GM18517 (cell line): Measurements from ENCODE around the gene ZCCHC3.

Source experiments
- ATAC-seq: cut with Tn5 transposase; IDR thresholded peaks from one replicate; pipeline ENCODE4 v1.9.1; 2021; ENCODE audit warnings: mild to moderate bottlenecking, moderate library complexity; ENCODE audit not compliant: unreplicated experiment

Gene ZCCHC3

GRCh38 chr20:278607-279571, 18.5 kb upstream of the ZCCHC3 start:
- no peak for ATAC-seq

DNA sequence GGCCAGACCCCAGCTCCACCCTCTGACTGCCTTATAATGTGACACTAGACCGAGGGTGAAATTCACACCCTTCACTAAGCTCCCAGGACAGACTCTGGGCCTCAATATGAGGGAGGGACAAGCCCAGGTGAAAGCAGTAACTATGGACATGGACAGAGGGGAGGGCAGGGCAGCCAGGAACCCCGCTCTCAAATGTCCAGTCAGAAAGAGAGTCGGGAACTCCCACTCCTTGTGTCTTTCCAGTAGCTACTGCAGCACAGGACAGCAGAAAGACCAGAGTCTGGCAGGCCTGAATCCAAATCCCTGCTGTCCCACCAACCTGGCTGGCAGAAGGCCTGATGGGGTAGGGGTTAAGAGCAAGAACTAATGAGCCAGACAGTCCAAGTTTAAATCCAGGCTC, 13.2 kb upstream of the ZCCHC3 start:
- no peak for ATAC-seq

DNA sequence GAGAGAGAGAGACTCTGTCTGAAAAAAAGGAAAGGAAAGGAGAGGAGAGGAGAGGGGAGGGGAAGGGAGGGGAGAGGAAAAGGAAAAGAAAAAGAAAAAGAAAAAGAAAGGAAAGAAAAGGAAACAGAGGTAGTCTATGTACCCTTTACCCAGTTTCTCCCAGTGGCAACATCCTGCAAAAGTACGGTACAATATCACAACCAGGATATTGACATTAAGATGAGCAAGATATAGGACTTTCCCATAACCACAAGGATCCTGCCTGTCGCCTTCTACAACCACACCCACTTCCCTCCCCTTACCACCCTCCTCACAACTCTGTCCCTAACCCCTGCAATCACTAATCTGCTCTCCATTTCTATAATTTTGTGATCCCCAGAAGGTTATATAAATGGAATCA, 10.9 kb upstream of the ZCCHC3 start:
- no peak for ATAC-seq

DNA sequence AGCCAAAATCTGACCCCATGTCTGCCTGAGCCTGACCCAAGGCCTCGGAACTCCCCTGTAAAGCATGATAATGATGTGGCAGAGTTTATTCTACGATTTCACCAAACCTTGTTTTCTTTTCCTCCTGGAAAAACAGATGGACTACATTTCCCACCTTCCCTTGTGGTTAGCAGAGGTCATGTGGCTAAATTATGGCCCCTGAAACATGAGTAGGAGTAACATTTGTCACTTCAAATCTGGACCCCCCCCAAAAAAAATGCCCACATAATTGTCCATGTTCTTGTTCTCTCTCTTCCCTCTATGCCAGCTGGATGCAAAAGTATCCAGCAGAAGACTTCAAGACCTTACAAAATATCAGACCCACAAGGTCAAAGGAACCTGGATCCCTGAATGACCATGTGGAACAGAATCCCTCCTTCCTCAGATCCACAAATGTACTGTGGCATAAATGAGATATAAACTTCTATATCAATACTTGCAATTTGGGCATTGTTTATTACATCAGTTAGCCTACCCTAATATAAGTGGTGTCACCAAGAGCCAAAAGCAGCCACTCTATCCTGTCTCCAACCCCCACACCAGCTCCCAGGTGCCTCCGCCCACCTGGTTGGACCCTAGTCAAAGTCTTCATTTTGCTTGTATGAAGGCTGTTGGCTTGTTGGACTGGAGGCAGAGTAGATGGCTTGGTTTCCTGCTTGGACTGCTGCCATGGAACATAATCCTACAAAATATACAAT, 8.2 kb upstream of the ZCCHC3 start:
- no peak for ATAC-seq

DNA sequence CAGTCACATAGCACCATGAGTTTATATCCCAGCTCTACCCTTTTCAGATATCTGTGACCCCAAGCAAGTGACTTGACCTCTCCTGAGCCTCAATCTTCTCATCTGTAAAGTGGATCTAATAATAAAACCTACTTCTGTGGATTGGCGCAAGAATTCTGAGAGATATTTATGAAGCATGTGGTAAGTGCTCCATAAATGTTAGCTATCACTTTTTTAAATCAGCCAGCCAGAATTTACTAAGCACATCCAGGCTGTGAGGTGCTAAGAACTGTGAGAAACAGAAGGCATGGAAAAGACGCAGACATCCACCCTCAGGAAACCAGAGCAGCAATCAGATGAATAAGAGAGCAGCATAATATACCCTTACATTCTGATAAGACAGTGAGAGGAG, 7.7 kb upstream of the ZCCHC3 start:
- no peak for ATAC-seq

DNA sequence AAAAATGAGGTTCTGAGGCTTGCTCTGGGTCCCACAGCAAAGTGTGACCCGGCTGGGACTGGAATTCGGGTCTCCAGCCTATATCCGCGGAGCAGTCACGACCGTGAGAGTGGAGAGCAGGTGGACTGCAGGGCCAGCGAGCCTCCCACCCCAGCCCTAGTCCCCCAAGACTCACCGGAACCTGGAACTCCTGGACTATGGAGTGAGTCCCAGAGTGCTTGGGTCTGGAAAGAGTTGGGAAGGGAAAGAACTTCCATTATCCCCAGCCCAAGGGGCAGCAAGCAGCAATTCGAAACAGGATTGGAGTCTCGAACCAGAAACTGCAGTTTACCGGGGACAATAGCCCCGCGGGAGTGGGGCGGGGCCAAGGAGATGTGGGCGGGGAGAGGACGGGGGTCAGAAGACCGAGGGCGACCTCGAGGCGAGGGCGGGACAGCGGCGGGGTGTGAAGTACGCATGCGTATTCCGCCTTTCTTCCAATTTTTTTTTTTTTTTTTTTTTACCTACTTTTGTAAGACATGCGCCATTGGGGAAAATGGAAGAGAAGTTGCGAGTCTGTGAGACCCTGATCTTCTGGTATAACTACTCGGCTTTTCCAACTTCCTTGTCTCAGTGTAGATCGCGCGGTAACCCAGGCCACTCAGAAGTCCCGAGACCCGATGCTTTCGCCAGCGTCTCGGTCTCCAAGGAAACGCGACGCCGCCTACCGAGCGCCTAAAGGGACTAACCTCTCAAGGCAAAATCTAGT, 7.1 kb upstream of the ZCCHC3 start, which contains the start of gene C20orf96:
TSS of gene C20orf96 (minus strand) at position 667 of the 748 bp plus-strand sequence. CDS start at position 527, 140 bp downstream.
- peak; percentile 74 for ATAC-seq

DNA sequence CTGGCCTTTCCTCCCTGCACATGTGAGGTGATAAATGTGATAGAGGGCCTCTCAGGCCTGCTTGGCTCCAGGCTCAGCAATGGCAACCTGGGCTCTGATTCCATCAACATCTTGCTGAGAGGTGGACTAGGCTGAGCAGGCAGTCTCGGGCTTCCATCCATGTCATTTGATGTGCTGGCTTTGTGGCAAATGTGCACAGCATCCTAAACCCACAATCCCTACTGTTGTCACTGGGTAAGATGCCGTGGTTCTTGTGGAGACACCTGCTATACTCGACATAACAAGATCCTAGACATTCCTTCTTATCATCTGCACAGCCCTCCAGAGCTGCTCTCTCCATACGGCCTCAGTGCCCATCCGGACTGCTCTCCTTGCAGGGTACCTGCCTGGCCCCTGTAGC, 2.8 kb upstream of the ZCCHC3 start:
- ATAC-seq, result no peak

DNA sequence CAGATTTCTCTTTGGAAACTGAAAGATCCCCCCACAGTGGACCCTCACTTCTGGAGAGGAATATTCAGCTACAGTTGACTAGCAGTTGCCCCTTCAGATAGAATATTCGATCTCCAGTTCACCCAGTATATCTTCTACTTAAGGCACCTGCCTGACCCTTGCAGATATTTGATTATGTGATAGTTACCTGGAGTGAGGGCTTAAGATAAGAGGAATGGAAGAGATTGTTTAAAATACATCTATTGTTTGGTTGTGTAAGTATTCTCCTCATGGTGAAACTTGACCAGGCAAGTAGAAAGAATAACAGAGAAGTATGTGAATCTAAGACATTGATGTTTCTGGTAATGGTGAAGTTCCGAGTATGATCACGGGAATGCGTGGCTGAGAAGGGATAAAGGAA, 1.6 kb upstream of the ZCCHC3 start:
- no peak for ATAC-seq

DNA sequence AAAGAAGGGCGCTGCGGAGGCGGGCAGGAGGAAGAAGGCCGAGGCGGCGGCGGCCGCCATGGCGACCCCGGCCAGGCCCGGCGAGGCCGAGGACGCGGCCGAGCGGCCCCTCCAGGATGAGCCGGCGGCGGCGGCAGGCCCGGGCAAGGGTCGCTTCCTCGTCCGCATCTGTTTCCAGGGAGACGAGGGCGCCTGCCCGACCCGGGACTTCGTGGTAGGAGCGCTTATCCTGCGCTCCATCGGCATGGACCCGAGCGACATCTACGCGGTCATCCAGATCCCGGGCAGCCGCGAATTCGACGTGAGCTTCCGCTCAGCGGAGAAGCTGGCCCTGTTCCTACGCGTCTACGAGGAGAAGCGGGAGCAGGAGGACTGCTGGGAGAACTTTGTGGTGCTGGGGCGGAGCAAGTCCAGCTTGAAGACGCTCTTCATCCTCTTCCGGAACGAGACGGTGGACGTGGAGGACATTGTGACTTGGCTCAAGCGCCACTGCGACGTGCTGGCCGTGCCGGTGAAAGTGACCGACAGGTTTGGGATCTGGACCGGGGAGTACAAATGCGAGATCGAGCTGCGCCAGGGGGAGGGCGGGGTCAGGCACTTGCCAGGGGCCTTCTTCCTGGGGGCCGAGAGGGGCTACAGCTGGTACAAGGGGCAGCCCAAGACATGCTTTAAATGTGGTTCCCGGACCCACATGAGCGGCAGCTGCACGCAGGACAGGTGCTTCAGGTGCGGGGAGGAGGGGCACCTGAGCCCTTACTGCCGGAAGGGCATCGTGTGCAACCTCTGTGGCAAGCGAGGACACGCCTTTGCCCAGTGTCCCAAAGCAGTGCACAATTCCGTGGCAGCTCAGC, 780 bp downstream of the ZCCHC3 start:
- ATAC-seq, result peak; percentile 15

DNA sequence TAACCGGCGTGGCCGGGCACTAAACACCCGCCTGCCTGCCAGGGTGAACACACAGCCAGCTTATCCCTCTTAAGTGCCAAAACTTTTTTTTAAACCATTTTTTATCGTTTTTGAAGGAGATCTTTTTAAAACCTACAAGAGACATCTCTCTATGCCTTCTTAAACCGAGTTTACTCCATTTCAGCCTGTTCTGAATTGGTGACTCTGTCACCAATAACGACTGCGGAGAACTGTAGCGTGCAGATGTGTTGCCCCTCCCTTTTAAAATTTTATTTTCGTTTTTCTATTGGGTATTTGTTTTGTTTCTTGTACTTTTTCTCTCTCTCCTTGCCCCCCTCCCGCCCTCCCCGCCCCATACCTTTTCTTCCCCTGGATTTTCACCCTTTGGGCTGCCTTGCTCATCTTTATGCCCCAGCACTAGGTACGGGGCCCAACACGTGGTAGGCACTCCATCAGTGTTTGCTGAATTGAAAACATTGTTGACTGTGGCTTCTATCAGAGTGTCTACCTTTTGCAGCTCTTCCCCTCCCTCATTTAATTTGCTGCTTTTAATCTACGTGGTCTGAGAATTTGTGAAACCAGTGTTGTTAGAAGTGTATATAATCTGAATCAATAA, 1.5 kb downstream of the ZCCHC3 start:
- no peak for ATAC-seq

DNA sequence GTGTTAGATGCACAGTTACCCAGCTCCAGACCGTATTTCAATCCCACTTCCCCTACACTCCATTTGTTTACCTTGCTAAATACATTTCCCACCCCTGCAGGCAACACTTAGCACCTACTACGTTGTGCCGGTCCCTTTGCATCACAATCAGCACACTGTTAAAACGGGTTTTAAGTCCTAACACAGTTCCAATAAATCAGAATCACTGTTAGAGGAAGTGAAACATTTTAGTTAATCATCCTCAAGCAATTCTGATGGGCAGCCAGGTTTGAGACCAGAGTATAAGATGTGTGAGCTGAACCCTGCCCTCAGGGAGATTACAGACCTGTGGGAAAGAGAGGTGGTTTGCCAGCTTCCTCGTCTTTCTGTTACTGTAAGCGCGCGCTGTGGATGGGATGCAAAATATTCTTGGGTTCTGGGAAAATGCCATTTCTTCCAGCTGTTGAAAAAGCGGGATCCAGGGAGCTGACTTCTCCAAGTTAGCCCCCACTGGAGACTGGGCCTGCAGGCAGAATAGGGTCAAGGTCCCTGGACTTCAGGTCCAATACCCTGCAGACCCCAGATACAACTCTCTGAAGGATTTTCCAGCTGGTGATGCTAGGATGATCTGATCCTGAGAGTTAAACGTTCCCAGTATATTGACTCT, 3.1 kb downstream of the ZCCHC3 start:
- ATAC-seq, result no peak

DNA sequence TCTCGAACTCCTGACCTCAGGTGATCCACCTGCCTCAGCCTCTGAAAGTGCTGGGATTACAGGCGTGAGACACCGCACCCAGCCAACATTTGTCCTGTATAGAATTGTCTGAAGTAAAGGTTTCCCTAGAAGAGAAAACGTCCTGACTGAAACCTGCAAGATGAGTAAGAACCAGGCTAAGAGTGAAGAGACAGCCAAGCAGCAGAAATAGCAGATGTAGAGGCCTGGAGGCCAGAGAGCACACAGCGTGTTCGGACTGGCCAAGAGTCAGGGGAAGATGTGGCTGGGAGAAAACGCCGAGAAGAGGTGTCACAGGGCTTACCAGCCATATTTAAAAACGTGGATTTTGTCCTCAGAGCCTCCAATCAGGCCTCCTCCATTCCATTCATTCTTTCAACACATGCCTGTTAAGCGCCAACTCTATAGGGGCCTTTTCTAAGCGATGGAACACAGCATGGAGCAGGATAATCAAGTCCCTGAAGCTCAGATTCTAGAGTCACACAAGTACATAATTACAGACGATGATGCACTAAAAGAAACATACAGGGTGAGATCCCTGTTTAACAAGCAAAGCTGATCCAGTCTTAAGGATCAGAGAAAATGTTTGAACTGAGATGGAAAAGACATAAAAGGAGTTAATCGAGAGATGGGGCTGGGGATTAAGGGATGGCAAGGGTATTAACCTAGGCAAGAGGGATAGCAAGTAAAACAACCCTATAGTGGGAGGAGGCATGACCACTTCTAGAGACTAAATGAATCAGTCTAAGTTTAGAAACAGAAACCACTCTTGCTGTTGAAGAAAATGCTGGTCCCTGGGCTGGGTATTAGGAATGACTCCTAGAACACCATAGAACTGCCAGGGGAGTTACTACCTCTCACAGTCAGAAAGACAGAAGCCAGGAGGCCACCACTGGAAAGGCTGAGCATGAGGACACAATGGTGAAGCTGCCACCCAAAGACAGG, 4.8 kb downstream of the ZCCHC3 start:
- no peak for ATAC-seq

DNA sequence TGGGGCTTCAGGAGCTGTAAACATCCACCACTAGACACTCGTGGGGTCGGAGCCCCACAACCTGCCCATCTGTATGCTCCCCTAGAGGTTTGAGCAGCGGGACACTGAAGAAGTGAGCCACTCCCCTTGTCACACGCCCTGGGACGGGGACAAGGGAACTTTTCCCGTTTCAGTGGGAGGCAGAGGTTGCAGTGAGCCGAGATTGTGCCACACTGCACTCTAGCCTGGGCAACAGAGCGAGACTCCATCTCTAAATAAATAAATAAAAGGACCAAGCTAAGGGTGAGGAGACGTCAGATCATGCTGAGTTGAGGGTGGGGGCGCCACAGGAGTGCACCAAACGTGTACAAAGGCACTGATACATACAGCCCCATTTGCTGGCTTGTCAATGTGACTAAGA, 8.4 kb downstream of the ZCCHC3 start:
- no peak for ATAC-seq

GRCh38 chr20:308427-309038, 11.2 kb downstream of the ZCCHC3 start:
- ATAC-seq, result no peak

DNA sequence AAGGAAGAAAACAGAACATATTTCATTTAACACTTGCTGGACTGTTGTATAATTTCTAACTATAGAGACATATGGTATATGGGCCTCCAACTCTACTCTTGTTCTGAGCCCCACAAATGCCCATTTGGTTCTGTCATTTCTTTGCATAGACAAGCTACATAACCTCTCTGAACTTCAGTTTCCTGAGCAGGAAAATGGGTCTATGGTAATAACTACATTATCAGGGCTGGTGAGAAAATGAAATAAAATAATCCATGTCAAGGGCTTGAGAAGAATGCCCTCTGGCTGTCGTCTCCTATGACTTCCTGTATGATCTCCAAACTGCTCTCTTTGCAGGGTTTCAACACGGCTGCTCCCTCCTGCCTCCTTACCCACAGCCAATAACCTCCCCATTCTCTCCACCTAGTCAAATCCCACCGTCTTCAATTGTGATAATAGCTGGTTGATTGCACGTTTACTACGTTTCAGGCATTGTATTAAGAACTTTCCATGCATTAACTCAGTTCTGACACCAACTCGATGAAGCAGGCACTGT, 12.0 kb downstream of the ZCCHC3 start:
- no peak for ATAC-seq

DNA sequence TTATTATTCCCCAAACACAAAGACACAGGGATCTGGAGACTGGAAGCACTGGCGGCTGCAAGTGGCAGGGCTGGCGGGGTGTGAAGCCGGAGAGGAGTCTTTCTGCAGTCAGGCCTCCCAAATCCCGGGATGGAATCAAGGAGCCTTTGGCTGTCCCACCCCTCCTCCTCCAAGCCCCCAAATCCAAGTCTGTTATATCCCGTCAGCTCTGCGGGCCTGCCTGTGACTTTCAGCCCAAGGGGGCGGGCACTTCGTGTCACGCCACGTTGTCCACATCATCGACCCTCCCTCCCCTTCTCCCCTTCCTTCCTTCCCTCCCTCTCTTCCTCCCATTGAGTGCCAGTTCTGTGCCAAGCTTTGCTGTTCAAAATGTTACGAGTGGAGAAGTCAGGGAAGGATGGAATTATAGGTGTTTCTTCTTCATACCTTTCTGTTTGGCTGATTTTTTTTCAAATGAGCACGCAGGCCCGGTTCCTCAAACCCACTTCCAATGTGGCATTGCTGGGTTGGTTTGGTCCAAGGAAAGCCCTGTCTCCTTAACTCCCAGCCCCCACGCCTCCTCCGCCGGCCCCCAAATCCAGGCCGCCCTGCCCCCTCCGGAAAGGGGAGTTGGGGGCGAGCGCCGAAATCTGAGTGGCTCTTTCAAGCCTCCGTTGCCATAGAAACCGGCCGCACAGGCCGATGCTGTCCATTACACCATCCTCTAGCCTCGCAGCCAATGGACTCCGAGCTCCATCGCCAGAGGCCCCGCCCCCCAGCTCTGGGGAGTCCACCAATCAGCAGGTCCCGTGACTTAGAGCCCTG, 12.7 kb downstream of the ZCCHC3 start:
- ATAC-seq, result peak; percentile 95

- ATAC-seq, result no peak
Observed at GRCh38 chr20:310645-311044, 13.3 kb downstream of the ZCCHC3 start.
